HEK293T (cell line): ENCODE data around the gene ACY1.

Experiments
- ARNT ChIP-seq: fragments of 450-650 bp; IDR thresholded peaks from 2 replicates; pipeline ENCODE4 v1.6.1; 2017; ENCODE audit warnings: mild to moderate bottlenecking
- BHLHE40 ChIP-seq: fragments of 450-650 bp; IDR thresholded peaks from 2 replicates; pipeline ENCODE4 v1.6.1; 2016; ENCODE audit warnings: mild to moderate bottlenecking, moderate library complexity, borderline replicate concordance
- CTBP1 ChIP-seq: fragments of 450-650 bp; IDR thresholded peaks from 2 replicates; pipeline ENCODE4 v1.6.1; 2016; ENCODE audit warnings: borderline replicate concordance
- ELF4 ChIP-seq: fragments of 450-650 bp; IDR thresholded peaks from 2 replicates; pipeline ENCODE4 v1.6.1; 2017; ENCODE audit warnings: antibody characterized with exemption
- FOXK2 ChIP-seq: fragments of 450-650 bp; IDR thresholded peaks from 2 replicates; pipeline ENCODE4 v1.6.1; 2016; ENCODE audit warnings: mild to moderate bottlenecking
- FOXM1 ChIP-seq: fragments of 450-650 bp; IDR thresholded peaks from 2 replicates; pipeline ENCODE4 v1.6.1; 2017; ENCODE audit warnings: mild to moderate bottlenecking, borderline replicate concordance
- HDGF ChIP-seq: fragments of 450-650 bp; IDR thresholded peaks from 2 replicates; pipeline ENCODE4 v1.6.1; 2017; ENCODE audit warnings: antibody characterized with exemption, borderline replicate concordance
- LEF1 ChIP-seq: fragments of 450-650 bp; IDR thresholded peaks from 2 replicates; pipeline ENCODE4 v1.6.1; 2017; ENCODE audit warnings: mild to moderate bottlenecking, borderline replicate concordance
- SP1 ChIP-seq: fragments of 450-650 bp; IDR thresholded peaks from 2 replicates; pipeline ENCODE4 v1.6.1; 2017
- SUZ12 ChIP-seq: fragments of 450-650 bp; IDR thresholded peaks from 2 replicates; pipeline ENCODE4 v1.6.1; 2016; ENCODE audit warnings: mild to moderate bottlenecking
- TARDBP ChIP-seq: fragments of 450-650 bp; IDR thresholded peaks from 2 replicates; pipeline ENCODE4 v1.6.1; 2016
- ZNF384 ChIP-seq: fragments of 450-650 bp; IDR thresholded peaks from 2 replicates; pipeline ENCODE4 v1.6.1; 2016
- TF ChIP-seq, protein P1 (sequence below): fragments of 450-650 bp; IDR thresholded peaks from 2 replicates; pipeline ENCODE4 v1.6.1; 2016

GRCh38 chr3:51997172-51997571, 13.8 kb downstream of the ACY1 start:
- TF ChIP-seq SP1 (no peak), LEF1 (no peak), ZNF384 (no peak), ARNT (no peak), BHLHE40 (no peak), FOXM1 (no peak), SUZ12 (no peak), FOXK2 (no peak), TARDBP (no peak), CTBP1 (no peak), HDGF (no peak), ELF4 (no peak)
- TF ChIP-seq, protein P1, sequence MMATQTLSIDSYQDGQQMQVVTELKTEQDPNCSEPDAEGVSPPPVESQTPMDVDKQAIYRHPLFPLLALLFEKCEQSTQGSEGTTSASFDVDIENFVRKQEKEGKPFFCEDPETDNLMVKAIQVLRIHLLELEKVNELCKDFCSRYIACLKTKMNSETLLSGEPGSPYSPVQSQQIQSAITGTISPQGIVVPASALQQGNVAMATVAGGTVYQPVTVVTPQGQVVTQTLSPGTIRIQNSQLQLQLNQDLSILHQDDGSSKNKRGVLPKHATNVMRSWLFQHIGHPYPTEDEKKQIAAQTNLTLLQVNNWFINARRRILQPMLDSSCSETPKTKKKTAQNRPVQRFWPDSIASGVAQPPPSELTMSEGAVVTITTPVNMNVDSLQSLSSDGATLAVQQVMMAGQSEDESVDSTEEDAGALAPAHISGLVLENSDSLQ, result no peak
